UCSD-AML1 (cell line): ENCODE results near the gene TPTE.
"Not testable (repeated sequence)": the region's sequence is repeated elsewhere in the genome, so short reads cannot be mapped to it uniquely, and the experiment has no call there.

ENCODE experiments used
- DNase-seq: peaks from one replicate; lab custom pipeline; 2025; ENCODE audit not compliant: unreplicated experiment; lab: John Stamatoyannopoulos, UW

TPTE gene

GRCh38 chr21:10521091-10521598 lies at the start of gene TPTE:
TPTE (plus strand) TSS chr21:10521583; CDS start chr21:10538724, 17,141 bp downstream.
- no peak for DNase-seq

- not testable (repeated sequence) for DNase-seq
These were observed 49.4 kb upstream of the TPTE start for GRCh38 chr21:10471999-10472398.

DNA sequence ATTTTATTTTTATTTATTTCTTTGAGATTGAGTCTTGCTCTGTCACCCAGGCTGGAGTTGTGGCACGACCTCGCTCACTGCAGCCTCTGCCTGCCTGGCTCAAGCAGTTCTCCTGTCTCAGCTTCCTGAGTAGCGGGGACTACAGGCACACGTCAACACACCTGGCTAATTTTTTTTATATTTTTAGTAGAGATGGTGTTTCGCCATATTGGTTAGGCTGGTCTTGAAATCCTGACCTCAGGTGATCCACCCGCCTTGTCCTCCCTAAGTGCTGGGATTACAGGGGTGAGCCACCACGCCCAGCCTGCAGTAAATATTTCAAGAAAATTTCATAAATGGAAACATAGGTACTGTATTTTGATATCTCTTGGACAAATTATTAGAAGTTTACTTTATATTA lies 43.6 kb upstream of the TPTE start:
- not testable (repeated sequence) for DNase-seq

GRCh38 chr21:10479875-10480274 lies 41.5 kb upstream of the TPTE start:
- DNase-seq: not testable (repeated sequence)

GRCh38 chr21:10484864-10485263 lies 36.5 kb upstream of the TPTE start:
- DNase-seq: not testable (repeated sequence)

- not testable (repeated sequence) for DNase-seq
These were observed 30.9 kb upstream of the TPTE start for GRCh38 chr21:10490453-10490852.

- no peak for DNase-seq
These were observed 10.3 kb upstream of the TPTE start for GRCh38 chr21:10511116-10511515.

DNA sequence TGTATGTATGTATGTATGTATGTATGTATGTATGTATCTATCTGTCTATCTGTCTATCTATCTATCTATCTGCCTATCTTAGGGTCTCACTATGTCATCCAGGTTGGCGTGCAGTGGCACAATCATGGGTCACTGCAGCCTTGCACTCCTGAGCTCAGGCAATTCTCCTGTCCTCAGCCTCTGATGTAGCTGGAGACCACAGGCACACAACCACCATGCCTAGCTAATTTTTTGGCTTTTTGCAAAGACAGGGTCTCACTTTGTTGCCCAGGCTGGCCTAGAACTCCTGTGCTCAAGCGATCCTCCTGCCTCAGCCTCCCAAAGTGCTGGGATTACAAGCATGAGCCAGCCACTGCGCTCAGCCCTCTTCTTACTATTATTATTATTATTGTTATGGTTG lies 4.5 kb upstream of the TPTE start:
- DNase-seq: not testable (repeated sequence)

DNA sequence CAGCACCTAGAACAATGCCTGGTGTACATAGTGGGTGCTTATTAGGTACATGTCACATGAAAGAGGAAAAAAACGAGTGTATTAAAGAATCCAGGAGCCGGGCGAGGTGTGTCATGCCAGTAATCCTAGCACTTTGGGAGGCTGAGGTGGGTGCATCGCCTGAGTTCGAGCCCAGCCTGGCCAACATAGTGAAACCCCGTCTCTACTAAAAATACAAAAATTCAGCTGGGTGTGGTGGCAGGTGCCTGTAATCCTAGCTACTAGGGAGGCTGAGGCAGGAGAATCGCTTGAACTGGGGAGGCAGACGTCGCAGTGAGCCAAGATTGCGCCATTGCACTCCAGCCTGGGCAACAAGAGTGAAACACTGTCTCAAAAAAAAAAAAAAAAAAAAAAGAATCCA lies 3.5 kb upstream of the TPTE start:
- not testable (repeated sequence) for DNase-seq

DNA sequence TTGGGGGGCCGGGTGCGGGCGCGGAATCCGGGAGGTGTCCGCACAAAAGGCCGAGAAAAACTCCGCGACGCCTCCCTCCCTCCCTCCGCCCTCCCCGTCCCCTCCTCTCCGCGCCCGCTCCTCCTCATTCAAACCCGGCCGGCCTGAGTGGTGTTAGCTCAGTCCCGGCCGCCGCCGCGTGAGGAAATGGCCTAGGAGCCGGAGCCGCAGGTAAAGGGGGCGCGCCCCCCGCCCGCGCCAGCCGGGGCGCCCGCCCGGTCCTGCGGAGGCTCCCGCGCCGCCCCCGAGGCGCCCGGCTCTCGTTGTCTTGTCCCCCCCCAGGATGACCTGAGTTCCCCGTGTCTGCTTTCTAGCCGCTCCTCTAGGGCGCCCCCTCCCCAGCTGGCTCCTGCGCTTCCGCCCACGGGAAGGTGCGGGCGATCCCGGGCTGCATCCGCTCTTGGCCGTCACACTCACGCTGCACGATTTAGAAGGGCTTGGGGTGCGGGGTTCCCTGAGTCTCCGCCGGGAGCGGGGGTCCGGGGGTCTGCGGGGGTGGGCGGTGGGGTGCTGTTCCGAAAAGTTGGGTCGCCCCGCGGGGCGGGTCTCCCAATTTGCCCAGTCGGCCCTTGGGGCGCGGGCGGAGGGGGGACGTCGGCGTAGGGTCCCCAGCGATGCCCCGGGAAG lies 585 bp downstream of the TPTE start:
- DNase-seq: not testable (repeated sequence)

DNA sequence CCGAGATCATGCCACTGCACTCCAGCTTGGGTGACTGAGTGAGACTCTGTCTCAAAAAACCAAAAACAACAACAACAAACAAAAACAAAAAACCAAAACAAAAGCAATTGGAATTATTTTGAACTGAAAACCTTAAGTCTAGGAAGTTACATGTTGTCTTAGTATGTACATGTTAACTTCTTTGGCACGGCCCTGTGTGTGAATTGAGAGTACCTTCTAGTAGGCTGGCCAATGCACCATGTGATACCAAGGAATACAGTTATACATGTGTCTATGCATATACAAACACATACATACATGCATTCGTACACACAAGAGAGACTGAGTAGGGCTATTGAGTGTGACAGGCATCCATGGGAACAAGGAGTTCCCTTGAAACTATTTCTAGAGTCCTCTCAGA lies 18.6 kb downstream of the TPTE start:
- no peak for DNase-seq

DNA sequence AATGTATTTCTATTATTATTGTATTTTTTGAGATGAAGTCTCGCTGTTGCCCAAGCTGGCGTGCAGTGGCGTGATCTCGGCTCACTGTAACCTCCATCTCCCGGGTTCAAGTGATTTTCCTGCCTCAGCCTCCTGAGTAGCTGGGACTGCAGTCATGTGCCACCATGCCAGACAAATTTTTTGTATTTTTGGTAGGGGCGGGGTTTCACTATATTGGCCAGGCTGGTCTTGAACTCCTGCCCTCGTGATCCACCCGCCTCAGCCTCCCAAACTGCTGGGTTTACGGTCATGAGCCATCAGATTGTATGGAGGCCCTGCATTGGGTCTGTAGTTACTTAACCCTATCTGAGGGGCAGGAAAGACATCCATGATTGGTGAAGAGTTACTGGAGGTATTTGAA lies 23.0 kb downstream of the TPTE start:
- DNase-seq: not testable (repeated sequence)

GRCh38 chr21:10547868-10548267 lies 26.5 kb downstream of the TPTE start:
- DNase-seq: not testable (repeated sequence)

- not testable (repeated sequence) for DNase-seq
These were observed 27.1 kb downstream of the TPTE start for GRCh38 chr21:10548331-10548954.

DNA sequence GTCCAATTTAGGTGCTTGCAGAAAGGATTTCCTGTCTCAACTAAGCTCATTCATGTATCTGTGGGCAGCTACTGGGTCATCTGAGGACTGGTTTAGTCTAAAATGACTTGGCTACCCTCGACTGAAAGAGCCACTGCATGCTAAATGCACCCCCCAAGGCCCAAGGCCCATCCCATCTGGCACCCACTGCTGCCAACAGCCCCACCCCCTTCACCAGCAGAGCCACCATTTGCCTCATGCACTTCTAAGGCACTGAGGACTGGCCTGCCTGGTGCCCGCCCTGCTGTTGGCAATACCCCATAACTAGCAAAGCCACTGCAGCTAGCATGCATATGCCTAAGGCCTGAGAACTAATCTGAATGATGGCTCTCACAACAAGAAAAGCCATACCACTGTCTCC lies 49.4 kb downstream of the TPTE start:
- DNase-seq: not testable (repeated sequence)

- DNase-seq: not testable (repeated sequence)
These were observed 53.3 kb downstream of the TPTE start for GRCh38 chr21:10574531-10575310.

DNA sequence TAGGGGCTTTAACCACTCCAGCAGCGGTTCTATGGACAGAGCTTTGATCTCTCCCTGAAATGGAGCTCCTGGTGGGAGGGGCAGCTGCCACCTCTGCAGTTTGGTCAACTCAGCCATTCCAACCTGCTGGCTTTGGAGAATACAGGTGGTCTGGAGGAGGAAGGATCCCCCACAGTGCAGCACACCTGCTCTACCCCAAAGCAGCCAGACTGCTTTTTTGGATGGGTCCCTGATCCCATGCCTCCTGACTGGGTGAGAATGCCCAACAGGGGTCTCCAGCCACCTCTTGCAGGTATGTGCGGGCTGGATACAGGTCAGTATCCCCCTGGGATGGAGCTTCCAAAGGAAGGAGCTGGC lies 53.9 kb downstream of the TPTE start:
- no peak for DNase-seq

DNA sequence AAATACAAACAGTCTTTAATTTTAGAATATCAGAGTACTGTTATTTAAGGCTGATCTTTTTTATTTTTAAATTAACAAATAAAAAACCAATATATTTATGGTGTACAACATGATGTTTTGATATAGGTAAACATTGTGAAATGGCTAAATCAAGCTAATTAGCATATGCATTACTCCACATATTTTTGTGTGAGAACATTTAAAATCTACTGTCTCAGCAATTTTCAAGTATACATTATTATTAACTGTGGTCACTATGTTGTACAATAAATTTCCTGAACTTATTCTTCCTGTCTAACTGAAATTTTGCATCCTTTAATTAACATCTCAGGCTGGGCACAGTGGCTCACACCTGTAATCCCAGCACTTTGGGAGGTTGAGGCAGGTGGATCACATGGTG lies 57.5 kb downstream of the TPTE start:
- not testable (repeated sequence) for DNase-seq

GRCh38 chr21:10589115-10589514 lies 67.7 kb downstream of the TPTE start:
- DNase-seq: not testable (repeated sequence)

DNA sequence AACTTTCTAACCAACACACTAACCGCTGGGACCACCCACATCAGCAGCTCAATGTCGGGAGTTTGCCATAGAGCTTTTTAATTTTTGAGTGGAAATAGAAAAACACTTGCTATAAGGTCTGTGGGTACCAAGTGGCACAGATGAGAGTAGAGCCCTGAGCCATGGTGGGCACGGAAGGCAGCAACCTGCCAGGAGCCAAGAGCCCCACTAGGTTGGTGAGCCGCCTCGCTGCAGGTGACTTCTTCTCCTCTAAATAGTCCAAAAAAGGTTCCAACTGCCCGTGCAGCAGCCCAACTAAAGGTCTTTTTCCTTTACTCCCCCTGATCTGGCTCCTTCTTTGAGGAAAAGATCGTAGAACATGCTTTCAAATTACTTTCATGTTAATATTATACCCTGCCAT lies 85.7 kb downstream of the TPTE start:
- DNase-seq: not testable (repeated sequence)

GRCh38 chr21:10614285-10614684 lies 92.9 kb downstream of the TPTE start:
- DNase-seq: not testable (repeated sequence)

- not testable (repeated sequence) for DNase-seq
These were observed 94.7 kb downstream of the TPTE start for GRCh38 chr21:10616061-10616460.
